GM18907 (cell line): ENCODE data around the gene SULT1C4.

Experiments used
- ATAC-seq: cut with Tn5 transposase; IDR thresholded peaks from one replicate; pipeline ENCODE4 v1.9.1; 2021; ENCODE audit warnings: mild to moderate bottlenecking, moderate library complexity; ENCODE audit not compliant: unreplicated experiment

SULT1C4 gene

GRCh38 chr2:108369153-108369552 lies 8.6 kb upstream of the SULT1C4 start:
- ATAC-seq: no peak

- no peak for ATAC-seq
These were observed 7.7 kb upstream of the SULT1C4 start for GRCh38 chr2:108370080-108370479.

- ATAC-seq: no peak
These were observed 980 bp upstream of the SULT1C4 start for GRCh38 chr2:108376774-108377173.

GRCh38 chr2:108377401-108377800 lies 353 bp upstream of the SULT1C4 start:
- no peak for ATAC-seq

GRCh38 chr2:108378851-108379250 lies 1.1 kb downstream of the SULT1C4 start:
- no peak for ATAC-seq

GRCh38 chr2:108382196-108382595 lies 4.4 kb downstream of the SULT1C4 start:
- ATAC-seq: no peak

GRCh38 chr2:108383146-108383830 lies 5.5 kb downstream of the SULT1C4 start:
- no peak for ATAC-seq

- no peak for ATAC-seq
These were observed 7.1 kb downstream of the SULT1C4 start for GRCh38 chr2:108384662-108385393.

GRCh38 chr2:108385411-108386071 lies 7.8 kb downstream of the SULT1C4 start:
- ATAC-seq: peak; percentile 96

- no peak for ATAC-seq
These were observed 10.3 kb downstream of the SULT1C4 start for GRCh38 chr2:108388045-108388444.

GRCh38 chr2:108390340-108390739 lies 12.6 kb downstream of the SULT1C4 start:
- no peak for ATAC-seq

GRCh38 chr2:108392029-108392428 lies 14.3 kb downstream of the SULT1C4 start:
- ATAC-seq: no peak

- ATAC-seq: no peak
These were observed 15.4 kb downstream of the SULT1C4 start for GRCh38 chr2:108393197-108393596.

- no peak for ATAC-seq
These were observed 17.4 kb downstream of the SULT1C4 start for GRCh38 chr2:108395155-108395554.

- no peak for ATAC-seq
These were observed 19.1 kb downstream of the SULT1C4 start for GRCh38 chr2:108396845-108397244.

GRCh38 chr2:108399479-108399878 lies 21.7 kb downstream of the SULT1C4 start:
- ATAC-seq: no peak

- no peak for ATAC-seq
These were observed 24.0 kb downstream of the SULT1C4 start for GRCh38 chr2:108401800-108402199.

- ATAC-seq: no peak
These were observed 25.7 kb downstream of the SULT1C4 start for GRCh38 chr2:108403494-108403893.

GRCh38 chr2:108404784-108405397 lies 27.1 kb downstream of the SULT1C4 start:
- no peak for ATAC-seq

GRCh38 chr2:108407864-108408729 lies 30.3 kb downstream of the SULT1C4 start:
- no peak for ATAC-seq

GRCh38 chr2:108409768-108410167 lies 32.0 kb downstream of the SULT1C4 start:
- ATAC-seq: no peak
